Measurements from ENCODE around the gene CRELD1.

DNA sequence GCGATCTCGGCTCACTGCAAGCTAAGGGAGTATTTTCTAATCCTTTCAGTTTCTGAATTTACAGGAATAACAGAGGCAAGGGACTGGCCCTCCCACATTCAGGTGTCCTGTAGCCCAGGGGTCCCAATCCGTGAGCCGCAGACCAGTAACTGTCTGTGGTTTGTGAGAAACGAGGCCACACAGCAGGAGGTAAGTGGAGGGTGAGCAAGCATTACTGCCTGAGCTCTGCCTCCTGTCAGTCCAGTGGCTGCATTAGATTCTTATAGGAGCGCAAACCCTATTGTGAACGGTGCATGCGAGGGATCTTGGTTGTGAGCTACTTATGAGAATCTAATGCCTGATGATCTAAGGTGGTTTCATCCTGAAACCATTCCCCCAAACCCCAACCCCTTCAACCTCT is 21.8 kb upstream of the CRELD1 start:
- TF ChIP-seq, protein P1, sequence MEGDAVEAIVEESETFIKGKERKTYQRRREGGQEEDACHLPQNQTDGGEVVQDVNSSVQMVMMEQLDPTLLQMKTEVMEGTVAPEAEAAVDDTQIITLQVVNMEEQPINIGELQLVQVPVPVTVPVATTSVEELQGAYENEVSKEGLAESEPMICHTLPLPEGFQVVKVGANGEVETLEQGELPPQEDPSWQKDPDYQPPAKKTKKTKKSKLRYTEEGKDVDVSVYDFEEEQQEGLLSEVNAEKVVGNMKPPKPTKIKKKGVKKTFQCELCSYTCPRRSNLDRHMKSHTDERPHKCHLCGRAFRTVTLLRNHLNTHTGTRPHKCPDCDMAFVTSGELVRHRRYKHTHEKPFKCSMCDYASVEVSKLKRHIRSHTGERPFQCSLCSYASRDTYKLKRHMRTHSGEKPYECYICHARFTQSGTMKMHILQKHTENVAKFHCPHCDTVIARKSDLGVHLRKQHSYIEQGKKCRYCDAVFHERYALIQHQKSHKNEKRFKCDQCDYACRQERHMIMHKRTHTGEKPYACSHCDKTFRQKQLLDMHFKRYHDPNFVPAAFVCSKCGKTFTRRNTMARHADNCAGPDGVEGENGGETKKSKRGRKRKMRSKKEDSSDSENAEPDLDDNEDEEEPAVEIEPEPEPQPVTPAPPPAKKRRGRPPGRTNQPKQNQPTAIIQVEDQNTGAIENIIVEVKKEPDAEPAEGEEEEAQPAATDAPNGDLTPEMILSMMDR (IDR thresholded peaks at IDR 0.05) = no peak
- TF ChIP-seq POLR2A (IDR thresholded peaks at IDR 0.05) = no peak

All from right lobe of liver (tissue), 4 donors.